ENCODE measurements around the gene KDM4C.

The KDM4C gene

GRCh38 chr9:6811436-6811835, 53.7 kb downstream of the KDM4C start:
- no peak for DNase-seq

- DNase-seq = no peak
These were observed 58.8 kb downstream of the KDM4C start for GRCh38 chr9:6816581-6816980.

DNA sequence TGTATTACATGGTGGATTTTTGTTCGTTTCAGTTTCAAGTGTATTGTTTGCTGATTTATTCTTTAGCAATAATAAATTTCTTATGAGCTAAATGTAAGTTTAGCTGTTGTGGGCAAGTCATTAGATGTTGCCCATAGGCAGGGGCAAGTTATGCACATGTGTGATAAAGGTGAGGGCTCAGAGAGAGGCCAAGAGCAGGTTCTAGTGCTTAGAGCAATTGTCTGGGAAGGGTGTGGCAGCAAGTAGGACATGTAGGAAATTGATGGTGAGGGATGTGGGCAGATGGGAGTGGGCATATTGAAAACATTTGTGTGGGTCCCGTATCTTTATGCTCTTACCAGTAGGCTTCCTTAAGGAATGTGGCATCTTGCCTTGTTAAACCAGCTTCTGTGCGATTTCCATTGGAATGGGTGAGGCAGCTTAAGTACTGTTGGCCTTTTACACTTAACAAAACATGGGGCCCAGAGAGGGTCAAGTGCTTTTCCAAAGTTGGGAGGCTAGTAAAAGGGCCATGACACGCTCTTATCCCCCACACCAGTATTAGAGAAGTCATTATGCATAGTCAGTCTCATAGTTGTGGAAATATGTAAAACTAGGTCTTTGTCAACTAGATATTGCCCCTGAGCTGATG, 60.6 kb downstream of the KDM4C start:
- no peak for DNase-seq

DNA sequence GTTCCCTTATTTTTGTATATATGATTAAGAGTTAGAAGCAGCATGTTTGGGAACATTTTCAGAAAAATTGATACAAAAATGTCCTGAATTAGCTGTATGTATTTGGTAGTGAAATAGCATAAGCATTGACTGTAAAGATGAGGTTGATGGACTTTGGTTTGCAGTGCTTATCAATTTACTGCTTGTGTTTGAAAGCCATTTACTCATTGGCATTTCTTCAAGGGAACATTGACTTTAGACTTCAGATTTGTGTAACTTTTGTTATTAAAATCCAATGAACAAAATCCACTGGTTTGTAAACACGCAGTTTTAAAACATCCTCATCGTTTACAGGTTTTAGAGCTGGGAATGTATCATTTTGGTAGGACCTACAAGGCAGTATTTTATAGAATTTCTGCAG, 61.3 kb downstream of the KDM4C start:
- no peak for DNase-seq

GRCh38 chr9:6819529-6819928, 61.8 kb downstream of the KDM4C start:
- DNase-seq = no peak

DNA sequence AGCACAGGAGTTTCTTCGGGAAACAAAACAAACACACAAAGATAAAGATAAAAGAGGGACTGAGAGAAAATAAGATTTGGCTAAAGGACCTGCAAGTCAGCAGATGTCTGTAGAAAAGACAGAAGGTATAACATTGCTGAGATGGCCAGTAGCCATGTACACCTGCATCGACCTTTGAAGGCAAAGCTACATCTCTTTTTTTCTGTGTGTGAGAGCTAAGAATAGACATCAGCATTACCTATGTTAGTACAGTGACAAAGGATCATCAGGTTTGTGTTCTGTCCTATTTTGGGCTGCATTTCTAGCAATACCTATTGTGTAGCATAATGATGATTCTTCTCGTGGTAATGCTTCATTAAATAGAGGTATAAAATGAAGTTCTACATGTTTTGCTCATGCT, 64.9 kb downstream of the KDM4C start:
- no peak for DNase-seq

DNA sequence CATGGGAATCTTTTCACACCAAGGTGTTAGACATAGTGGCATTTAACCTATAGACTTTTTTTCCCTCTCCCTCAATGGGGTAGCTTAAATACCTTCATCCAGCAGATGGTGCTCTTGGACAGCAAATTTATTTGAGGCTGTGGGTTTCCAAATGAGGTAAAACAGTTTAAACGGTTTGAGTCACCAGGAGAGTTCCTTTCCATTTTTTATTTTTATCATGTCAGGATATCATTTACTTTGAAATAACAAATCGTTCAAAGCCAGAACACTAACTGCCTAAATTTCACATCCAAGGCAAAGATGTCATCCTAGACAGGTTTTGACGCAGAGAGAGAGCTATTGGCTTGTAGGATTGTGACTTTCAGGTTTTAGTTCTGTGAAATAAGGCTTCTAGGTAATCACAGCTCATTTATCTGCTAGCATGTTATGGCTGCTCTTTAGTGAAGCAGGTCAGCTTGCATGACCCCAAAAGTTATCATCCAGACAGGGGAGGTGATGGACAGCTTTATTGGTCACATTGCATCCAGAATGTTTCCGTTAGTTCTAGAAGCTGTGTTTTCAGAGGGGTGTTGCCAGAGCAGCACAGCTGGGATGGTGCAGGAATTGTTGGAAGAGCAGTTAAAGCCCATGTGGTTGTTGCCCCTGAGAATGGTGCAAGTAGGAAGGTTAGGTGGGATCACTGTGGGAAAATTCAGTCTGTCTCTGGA, 69.8 kb downstream of the KDM4C start:
- DNase-seq = peak; percentile 14

- no peak for DNase-seq
These were observed 71.3 kb downstream of the KDM4C start for GRCh38 chr9:6829027-6829426.

DNA sequence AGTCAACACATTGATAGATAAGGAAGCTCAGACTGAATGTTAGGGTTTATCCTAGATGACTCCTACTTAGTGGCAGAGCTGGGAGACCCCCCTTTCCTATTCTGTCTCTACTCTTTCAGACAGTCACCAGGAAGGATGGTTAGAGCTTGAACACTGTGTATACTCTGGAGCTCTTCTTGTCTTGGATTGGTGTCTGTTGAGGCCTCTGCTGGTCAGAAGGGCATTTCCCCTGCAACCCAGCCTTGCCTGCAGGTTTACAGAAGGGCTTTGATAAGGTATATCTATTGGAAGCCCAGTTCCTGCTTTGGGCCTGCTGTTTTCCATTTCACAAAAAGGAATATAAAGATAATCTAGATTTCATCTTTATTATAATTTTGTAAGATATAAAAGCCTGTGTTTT, 71.8 kb downstream of the KDM4C start:
- no peak for DNase-seq

DNA sequence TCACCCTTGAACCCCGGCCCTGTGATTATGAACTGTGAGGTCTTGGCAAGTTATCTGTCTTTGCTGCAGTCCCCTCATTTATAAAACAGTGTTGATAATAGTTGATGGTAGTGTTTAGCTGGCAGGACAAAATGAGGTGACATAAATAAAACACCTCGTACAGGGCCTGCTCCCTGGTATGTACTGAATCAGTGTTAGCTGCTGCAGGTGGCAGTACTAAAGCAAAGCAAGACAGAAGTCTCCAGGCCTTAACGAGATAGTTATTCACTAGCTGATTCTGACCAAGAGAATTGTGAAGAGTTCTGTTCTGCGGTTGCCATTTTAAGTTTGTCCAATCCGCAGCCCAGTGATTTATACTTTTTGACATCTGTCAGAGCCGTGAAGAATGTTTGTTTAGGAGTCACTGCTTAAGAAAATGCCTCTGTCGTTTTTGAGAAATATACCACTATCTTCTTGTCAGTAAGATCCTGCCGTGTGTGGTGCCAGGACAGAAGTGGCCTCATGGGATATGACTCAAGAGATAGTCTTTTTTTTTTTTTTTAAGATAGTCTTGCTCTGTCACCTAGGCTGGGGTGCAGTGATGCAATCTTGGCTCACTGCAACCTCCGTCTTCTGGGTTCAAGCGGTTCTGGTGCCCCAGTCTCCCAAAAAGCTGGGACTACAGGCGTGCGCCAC, 75.9 kb downstream of the KDM4C start:
- DNase-seq = no peak

GRCh38 chr9:6834306-6834705, 76.5 kb downstream of the KDM4C start:
- DNase-seq = no peak

GRCh38 chr9:6838158-6838557, 80.4 kb downstream of the KDM4C start:
- DNase-seq = no peak

- no peak for DNase-seq
These were observed 84.8 kb downstream of the KDM4C start for GRCh38 chr9:6842584-6842947.

DNA sequence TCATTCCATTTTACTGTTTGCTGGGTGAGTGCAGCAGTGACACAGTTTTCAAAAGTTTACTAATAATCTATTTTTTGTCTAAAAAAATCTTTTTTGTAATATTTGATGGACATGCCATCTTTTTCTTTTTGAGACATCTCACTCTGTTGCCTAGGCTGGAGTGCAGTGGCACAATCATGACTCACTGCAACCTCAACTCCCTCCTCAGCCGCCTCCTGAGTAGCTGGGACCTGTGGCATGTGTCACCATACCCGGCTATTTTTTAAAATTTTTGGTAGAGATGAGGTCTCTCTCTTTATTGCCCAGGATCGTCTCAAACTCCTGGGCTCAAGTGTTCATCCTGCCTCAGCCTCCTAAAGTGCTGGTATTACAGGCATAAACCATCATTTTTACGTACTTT, 86.0 kb downstream of the KDM4C start:
- no peak for DNase-seq

DNA sequence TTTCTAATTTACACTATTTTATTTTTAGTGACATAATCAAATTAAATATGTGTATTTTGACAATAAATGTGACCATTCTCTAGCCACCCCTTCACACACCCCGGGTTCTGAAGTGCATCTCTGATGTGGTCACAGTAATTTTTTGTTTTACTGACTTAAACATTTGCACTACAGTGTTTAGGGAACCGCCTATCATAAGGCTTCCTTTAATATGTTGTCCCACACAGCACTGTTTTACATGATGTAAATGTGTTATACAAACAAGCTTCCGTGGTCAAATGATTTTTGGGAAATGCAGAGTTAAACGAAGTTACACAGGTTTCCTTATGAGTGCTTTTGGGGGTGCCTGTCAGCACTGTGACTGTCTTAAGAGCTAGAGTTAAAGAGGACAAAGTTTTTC, 86.5 kb downstream of the KDM4C start:
- no peak for DNase-seq

DNA sequence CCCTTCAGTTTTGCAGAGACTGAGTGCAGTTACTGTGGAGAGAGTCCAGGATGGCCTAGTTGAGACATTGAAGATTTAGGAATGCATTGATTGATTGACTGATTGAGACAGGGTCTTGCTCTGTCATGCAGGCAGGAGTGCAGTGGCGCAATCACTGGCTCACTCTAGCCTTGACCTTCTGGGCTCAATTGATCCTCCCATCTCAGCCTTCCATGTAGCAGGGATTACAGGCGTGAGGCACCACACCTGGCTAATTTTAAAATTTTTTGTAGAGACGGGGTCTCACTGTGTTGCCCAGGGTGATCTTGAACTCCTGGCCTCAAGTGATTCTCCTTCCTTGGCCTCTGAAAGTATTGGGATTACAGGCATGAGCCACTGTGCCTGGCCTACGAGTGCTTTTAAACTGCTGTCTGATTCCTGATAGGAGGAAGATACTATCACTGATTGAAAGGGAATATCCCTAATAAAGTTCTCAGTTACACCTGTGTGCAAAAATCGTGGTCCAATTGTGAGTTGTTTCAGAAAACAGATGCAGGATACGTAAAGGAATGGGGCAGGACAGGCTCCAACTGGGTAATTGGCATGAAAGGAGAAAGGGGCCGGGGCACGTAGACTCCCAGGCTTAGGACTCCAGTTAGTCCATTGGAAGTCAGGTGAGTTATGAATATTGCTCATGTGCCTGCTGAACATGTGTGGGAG, 87.5 kb downstream of the KDM4C start:
- no peak for DNase-seq

GRCh38 chr9:6845880-6846279, 88.1 kb downstream of the KDM4C start:
- DNase-seq = no peak

DNA sequence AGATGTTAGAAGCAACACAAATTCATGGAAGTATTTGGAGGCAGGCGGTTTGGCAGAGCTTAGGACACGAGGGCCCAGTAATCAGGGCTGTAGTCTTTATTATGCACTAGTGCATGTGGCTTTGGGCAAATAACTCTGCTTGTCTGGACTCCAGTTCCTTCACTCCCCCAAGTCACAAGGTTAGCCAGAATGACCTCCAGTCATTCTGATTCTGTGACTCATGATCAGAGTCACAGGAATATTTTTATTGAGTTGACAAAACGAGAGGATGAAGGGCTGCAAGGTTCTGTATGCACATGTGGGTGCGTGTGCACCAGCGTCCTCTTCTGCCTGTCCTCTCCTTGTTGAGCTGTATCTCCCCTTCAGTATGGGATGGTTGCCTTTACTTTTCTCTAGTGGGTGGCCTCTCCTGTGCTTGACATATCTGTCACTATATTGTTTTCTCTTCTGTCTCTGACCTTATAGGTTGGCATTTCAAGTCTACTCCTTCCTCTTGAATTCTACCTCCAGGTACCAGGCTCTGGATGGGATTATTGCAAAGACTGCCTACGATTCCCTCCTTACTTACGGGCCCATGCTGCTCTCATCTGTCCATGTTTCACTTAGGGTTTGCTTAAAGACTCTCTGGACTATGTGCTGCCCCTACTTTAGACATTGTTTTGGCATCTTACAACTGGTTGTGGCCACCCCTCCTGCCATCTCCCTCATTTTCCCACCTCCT, 94.6 kb downstream of the KDM4C start:
- DNase-seq = no peak

DNA sequence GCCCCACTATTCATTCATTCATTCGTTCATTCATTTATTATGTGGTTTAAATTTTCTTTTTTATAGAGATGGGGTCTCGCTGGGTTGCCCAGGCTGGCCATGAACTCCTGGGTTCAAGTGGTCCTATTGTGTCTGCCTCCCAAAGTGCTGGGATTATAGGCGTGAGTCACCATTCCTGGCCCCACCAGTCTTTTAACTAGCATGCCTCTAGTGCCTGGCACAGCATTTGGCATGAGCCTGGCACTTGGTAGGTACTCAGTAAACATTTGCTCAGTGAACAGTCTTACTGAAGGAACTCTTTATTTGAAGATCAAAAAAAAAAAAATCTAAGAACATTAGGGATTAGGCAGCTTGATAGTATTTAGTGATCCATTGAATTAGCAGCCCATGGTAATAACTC, 98.1 kb downstream of the KDM4C start:
- no peak for DNase-seq

DNA sequence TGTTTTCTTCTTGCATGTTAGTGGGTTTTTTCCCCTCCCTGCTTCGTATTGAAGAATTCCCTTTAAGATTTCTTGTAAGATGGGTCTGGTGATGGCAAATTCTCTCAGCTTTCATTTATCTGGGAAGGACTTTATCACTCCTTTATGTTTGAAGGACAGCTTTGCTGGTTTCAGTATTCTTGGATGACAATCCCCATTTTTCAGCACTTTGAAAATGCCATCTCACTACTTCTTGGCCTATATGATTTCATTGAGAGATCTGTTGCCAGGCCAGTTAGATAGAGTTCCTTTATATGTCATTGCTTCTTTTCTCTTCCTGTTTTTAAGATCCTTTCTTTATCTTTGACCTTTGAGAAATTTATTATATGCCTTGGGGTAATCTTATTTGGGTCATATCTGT, 106.3 kb downstream of the KDM4C start:
- no peak for DNase-seq

- DNase-seq = no peak
These were observed 111.5 kb downstream of the KDM4C start for GRCh38 chr9:6869081-6869948.

- no peak for DNase-seq
These were observed 112.4 kb downstream of the KDM4C start for GRCh38 chr9:6870149-6870548.
